Measurements from ENCODE around the gene HELZ2. TPM values are rescaled to one million over a fixed set of nuclear protein-coding genes. Genes with fewer than 3 reads are reported as not detected.

Gene HELZ2
- total RNA-seq, 1 donor from 2014 or later: 58.1 TPM

GRCh38 chr20:63533871-63534393 is 40.1 kb downstream of the HELZ2 start:
- no peak for DNase-seq (ENCODE audit: low spot score in 2 of 2)
- H3K4me1 ChIP-seq: peaks cover 0 to 2% of the 10 kb centered on the region in 2 donors
- H3K27ac ChIP-seq: no peak overlapping the region
- intact Hi-C loops (cut with DNase I): no loop called here
- TF ChIP-seq CTCF (IDR thresholded peaks at IDR 0.05): no peak
- peaks cover 8% of the 10 kb centered on the region for H3K27me3 ChIP-seq
- H3K36me3 ChIP-seq: no peaks in the 10 kb centered on the region
- no peaks in the 10 kb centered on the region for H3K9me3 ChIP-seq
- no peak overlapping the region for H3K4me3 ChIP-seq

GRCh38 chr20:63533388-63533787 is 40.7 kb downstream of the HELZ2 start:
- Histone ChIP-seq H3K4me3 (no peak overlapping the region), H3K9me3 (no peaks in the 10 kb centered on the region), H3K4me1 (peaks cover 0 to 2% of the 10 kb centered on the region in 2 donors), H3K27me3 (peaks cover 8% of the 10 kb centered on the region), H3K36me3 (no peaks in the 10 kb centered on the region), H3K27ac (no peak overlapping the region)
- no peak for TF ChIP-seq CTCF (IDR thresholded peaks at IDR 0.05)
- no peak for DNase-seq (ENCODE audit: low spot score in 2 of 2)
- intact Hi-C loops (cut with DNase I): no loop called here

- Histone ChIP-seq H3K4me3 (no peak overlapping the region), H3K27me3 (peaks cover 8% of the 10 kb centered on the region), H3K4me1 (peaks cover 0 to 2% of the 10 kb centered on the region in 2 donors), H3K27ac (no peak overlapping the region), H3K36me3 (no peaks in the 10 kb centered on the region), H3K9me3 (no peaks in the 10 kb centered on the region)
- intact Hi-C loops (cut with DNase I): no loop called here
- DNase-seq (ENCODE audit: low spot score in 2 of 2): no peak
- TF ChIP-seq CTCF (IDR thresholded peaks at IDR 0.05): no peak
Measured at GRCh38 chr20:63532449-63532971, 41.5 kb downstream of the HELZ2 start.

- Histone ChIP-seq H3K27ac (no peak overlapping the region), H3K36me3 (no peaks in the 10 kb centered on the region), H3K27me3 (peaks cover 7% of the 10 kb centered on the region), H3K4me1 (peaks cover 0 to 2% of the 10 kb centered on the region in 2 donors), H3K9me3 (no peaks in the 10 kb centered on the region), H3K4me3 (no peak overlapping the region)
- no peak for TF ChIP-seq CTCF (IDR thresholded peaks at IDR 0.05)
- intact Hi-C loops (cut with DNase I): no loop called here
- no peak for DNase-seq (ENCODE audit: low spot score in 2 of 2)
Measured at GRCh38 chr20:63531686-63532448, 42.2 kb downstream of the HELZ2 start.

GRCh38 chr20:63530788-63531160 is 43.3 kb downstream of the HELZ2 start:
- intact Hi-C loops (cut with DNase I): no loop called here
- Histone ChIP-seq H3K4me3 (no peak overlapping the region), H3K4me1 (no peaks in the 10 kb centered on the region), H3K27ac (no peak overlapping the region), H3K36me3 (no peaks in the 10 kb centered on the region), H3K9me3 (no peaks in the 10 kb centered on the region), H3K27me3 (no peaks in the 10 kb centered on the region)
- TF ChIP-seq CTCF (IDR thresholded peaks at IDR 0.05): no peak
- no peak for DNase-seq (ENCODE audit: low spot score in 2 of 2)

All from ascending aorta (tissue), 2 donors.